HG03139 (cell line): ENCODE measurements around the gene ZNFX1.
"Not testable (repeated sequence)": the region's sequence is repeated elsewhere in the genome, so short reads cannot be mapped to it uniquely, and the experiment has no call there.

ENCODE experiments used
- ATAC-seq: cut with Tn5 transposase; IDR thresholded peaks from one replicate; pipeline ENCODE4 v1.9.1; 2021; ENCODE audit not compliant: unreplicated experiment

ZNFX1 gene

DNA sequence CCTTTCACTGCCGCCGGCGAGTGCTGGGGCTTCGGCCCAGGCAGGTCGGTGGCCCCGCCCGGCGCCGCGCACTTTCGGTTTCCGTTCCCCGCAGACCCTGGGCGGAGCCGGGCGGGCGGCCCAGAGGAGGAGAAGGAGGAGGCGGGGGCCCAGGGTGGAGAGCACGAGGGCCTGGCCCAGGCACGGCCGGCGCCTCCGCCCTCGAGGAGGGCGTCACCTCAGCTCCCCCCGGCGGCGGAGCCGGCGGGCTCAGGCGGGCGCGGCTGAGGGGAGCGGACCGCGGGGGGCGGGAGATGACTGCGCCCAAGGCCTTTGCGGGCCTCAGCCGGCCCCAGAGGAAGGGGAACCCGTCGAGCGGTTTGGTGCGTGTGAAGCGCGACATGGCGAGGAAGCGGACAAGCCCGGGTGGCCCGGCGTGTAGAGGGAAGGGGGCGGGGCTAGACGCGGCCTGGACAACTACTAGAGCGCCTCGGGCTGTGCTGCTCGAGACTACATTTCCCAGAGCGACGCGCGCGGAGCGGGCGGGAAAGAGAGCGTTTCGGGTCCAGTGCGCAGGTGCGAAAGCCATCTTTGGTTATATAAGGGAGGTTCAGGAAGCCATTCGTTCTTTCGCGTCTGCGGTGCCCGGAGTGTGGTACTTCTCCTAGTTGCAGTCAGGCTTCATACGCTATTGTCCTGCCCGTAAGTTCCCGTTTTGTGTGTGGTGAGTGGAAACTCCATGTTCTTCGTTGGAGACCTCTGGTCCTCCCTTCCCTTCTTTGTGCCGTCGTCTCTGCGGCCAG lies at the start of gene ZNFX1:
Gene ZNFX1 (minus strand): TSS at position 22 of the 782 bp plus-strand sequence. CDS start 2,218 bp downstream, outside the sequence.
- peak; percentile 70 for ATAC-seq

DNA sequence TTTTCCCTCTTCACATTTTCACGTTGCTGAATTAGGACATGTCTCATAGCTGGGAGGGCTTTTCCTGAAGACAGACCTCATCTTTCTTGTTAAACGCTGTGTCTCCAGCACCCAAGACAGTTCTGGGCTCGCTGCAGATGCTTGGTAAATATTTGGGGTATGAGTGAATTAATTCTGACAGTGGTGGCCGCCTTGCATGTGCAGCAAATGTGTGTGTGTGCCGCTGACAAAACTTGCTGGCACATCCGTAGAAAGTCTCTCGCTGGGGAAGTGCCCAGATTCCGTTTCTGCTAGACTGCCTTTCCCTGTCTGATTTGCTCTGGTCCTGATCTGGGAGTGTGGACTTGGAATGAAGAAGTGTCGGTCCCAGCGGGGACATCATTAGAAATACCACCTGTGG lies 48.2 kb upstream of the ZNFX1 start:
- ATAC-seq = no peak

DNA sequence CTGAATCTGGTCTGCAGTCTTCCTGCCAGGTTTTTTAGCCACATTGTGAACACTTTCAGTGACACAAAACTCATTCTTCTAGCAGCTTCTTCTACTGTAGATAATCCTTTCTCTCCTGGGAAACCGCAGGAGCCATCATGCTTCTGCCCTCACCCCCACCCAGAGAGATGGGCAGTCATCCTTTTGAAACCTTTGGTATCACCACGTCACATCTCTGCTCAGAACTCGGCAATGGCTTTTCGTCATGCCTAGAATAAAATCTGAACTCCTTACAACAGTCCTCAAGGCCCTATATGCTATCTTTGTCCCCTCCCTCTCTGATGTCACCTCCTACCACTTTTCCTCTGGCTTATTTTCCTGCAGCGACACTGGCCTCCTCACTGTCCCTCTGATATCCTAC lies 46.4 kb upstream of the ZNFX1 start:
- ATAC-seq = no peak

DNA sequence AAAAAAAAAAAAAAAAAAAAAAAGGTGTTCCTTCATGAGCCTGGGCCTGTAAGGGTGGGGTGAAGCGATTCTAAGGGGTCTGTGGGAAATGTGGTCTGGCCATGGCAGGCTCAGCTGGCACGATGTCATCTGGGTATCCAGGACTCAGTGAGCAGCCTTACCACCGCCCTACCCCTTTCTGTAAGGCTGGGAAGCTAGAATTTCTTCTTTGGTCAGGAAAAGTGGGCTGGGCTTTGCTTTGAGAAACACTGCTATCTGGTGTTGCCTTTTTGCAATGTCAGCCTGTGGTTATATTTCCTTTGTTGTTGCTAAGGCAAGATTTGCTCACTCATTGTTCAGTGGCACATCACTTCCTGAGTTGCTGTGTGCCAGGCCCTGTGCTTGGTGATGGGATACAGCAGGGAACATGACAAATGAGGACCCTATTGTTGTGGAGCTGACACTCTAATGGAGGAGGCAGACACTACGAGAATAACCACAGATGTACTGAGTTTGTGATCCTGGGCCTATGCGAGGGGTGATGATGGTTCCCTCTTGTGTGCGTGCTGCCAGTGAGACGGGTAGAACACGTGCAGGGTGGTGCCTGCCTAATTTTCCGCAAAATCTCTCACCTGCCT lies 45.9 kb upstream of the ZNFX1 start:
- no peak for ATAC-seq

DNA sequence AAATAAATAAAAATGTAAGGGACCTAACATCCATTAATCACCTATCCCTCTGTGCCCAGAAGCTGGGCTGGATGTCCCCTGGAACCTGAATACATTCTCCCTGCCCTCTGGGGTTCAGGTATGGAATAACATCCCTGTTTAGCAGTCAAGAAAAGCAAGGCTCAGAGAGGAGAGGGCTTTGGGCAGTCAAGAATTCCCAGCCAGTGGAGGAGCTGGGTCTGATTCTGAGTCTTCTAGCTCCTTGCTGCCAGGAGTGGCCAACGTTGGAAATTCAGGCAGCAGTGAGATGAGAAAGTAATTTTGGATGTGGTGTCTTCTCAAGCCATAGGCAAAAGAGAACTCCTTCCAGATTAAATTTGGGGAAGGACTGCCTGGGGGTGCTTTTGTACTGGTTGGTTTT lies 42.6 kb upstream of the ZNFX1 start:
- ATAC-seq = no peak

DNA sequence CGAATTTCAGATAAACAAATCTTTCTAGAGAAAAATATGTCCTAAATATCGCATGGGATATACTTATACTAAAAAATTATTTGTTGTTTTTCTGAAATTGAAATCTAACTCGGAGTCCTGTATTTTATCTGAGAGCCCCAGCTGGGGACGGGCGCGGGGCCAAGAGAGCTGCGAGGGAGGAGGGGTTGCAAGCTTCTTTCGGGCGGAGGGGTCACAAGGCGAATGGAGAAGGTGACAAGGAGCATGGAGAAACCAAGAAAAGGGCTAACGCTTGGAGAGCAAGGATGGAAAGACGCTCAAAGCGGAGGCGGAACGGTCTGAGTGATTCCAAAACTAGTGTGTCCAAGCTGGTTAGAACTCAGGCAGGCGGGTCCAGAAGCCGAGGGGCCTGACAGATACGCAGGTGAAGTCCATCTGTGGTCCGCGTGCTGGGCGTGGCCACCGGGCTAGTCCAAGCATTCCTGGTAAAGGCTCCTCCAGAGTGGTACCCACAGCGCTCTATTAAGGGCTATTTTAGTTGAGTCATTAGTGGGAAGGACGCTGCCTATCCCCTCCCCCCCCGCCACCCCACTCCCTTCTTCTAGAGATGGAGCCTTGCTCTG lies 41.5 kb upstream of the ZNFX1 start:
- no peak for ATAC-seq

DNA sequence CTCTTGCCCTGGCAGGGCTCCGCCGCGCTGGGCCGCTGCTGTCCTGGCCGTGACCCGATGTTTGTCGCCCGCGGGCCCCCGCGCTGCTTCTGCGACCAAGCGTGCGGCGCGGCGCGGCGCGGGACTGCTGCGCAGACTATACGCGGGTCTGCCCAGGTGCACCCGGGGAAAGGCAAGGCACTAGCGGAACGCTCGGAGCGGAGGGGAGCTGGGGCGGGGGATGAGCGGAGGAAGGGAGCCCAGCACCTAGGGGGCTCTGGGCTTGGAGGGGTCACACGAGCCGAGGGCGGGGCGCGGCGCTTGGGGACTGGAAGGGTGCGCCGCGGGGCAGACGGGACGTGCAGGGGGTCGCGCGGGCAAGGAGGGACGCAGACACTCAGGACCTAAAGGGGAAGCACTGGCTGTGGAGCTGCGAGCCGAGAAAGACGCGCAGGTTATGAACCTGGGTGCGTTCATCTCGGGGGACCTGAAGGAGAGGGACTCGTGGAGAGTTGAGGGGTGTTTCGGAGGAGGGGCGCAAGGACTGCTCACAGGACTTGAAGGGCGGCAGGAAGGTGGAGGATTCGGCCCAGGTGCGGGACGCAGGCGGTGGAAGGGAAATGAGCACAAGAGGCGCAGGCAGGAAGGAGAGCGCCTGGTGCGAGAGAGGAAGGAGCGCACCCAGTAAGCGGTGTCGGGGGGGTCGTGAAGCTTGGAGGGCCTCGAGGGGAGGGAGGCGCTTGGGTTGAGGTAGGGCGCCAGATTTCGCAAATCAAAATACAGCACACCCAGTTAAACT lies 40.8 kb upstream of the ZNFX1 start:
- ATAC-seq = no peak

DNA sequence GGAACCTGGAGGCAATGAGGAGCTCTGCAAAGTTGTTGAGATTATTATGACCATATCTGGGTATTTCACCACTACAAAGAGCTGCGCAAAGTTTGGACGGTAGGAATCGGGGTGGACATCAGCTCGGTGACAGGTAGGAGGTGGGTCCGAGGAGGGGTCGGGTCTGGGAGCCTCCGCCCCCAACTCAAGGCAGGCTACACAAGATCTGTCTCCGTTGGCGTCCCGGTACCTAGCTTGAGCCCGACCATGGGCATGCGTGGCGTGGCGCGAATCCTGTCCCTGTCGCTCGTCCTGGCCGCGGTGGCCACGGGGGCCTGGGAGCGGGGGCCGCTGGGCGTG lies 40.2 kb upstream of the ZNFX1 start:
- no peak for ATAC-seq

DNA sequence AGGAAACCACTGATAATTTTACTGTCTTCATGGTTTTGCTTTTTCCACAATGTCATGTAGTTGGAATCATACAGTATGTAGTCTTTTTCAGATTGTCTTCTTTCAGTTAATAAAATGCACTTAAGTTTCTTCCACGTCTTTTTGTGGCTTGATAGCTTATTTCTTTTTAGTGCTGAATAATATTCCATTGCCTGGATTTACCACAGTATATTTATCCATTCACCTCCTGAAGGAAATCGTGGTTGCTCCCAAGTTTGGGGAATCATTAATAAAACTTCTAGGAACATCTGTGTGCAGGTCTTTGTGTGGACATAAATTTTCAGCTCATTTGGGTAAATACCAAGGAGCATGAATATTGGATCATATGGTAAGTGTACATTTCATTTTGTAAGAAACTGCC lies 38.8 kb upstream of the ZNFX1 start:
- ATAC-seq = no peak

DNA sequence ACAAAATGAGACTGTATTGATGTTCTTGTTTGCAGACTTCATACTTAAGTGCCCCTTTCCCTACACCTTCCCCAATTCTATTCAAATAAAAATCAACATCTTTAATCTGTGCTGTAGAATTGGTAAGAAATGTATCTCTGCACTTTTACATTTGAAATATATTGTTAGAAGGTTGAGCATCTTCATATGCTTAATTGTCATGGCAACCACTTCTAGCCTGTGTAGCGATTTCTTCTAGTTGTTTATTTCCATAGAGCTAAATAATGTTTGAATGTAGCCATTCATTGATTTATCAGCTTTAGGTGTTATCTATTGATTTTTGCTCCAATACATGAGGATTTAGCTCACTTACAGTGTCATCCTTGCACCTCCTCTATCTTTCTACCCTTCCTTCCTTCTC lies 37.7 kb upstream of the ZNFX1 start:
- ATAC-seq = no peak

DNA sequence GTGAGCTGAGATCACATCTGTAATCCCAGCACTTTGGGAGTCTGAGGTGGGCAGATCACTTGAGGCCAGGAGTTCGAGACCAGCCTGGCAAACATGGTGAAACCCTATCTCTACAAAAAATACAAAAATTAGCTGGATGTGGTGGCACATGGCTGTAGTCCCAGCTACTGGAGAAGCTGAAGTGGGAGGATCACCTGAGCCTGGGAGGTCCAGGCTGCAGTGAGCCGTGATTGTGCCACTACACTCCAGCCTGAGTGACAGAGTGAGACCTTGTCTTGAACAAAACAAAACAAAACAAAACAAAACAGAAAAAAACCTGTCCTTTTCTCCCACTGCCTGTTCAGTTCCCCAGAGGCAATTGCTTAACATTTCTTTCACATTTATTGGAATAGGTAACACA lies 36.2 kb upstream of the ZNFX1 start:
- ATAC-seq = not testable (repeated sequence)

DNA sequence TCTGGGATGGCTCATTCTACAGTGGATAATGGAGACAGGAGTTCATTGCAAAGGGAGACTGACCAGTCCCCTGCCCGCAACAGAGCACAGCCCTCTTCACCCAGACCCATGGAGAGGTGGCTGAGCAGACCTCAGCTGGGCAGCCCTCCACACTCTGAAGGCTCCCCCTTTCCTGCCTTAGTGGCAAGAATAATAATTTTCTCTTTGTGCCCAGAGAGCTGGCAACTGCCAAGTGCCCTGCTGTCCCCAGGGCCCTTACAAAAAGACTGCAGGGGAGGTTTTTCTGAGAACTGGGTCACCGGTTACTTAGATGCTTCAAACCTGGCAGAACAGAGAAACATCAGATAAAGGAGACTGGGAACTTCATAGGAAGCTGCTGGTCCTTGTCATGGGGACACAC lies 35.4 kb upstream of the ZNFX1 start:
- ATAC-seq = no peak

DNA sequence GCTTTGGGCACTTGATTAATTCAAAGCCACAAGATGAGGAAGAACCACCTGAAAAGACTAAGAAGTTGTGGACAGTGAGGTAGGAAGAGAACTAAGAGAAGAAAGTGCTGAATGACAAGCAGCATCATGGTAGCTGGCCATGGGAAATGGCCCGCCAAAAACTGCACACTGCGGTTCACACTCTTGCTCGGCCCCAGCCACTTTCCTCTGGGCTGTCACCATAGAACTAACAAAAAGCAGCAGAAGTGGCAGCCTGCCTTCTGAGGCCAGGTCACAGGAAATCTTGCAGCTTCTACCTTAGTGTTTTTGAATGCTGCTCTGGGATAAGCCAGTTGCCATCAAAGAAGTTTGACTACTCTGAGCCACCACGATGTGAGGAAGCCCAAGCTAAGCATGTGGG lies 34.8 kb upstream of the ZNFX1 start:
- no peak for ATAC-seq

DNA sequence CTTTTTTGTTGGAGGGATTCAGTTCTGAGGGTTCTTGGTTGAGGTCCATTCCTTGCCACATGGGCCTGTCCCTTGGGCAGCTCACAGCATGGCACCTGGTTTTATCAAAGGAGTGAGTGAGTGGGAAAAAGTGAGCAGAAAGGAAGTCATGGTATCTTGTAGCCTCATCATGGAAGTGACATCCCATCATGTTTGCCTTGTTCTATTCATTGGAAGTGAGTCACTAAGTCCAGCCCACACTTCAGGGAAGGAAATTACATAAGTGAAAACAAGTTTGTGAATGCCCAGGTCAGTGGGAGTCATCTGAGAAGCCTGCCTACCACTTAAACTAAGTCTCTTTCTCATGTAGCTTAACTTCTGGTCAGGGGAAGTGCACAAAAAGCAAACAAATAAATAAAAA lies 32.8 kb upstream of the ZNFX1 start:
- ATAC-seq = no peak

DNA sequence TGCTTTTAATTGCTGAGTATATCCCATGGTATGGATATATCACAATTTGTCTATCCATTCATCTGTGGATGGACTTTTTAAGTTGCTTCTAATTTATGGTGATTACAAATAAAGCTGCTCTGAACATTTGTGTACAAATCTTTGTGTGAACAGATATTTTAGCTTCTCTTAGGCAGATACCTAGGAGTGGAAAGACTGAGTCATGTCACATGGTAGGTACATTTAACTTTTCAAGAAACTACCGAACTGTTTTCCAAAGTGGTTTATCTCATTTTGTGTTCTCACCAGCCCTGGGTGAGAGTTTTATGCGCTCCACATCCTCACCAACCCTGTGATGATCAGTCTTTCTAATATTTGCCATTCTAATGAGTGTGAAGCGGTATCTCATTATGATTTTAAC lies 31.0 kb upstream of the ZNFX1 start:
- no peak for ATAC-seq

DNA sequence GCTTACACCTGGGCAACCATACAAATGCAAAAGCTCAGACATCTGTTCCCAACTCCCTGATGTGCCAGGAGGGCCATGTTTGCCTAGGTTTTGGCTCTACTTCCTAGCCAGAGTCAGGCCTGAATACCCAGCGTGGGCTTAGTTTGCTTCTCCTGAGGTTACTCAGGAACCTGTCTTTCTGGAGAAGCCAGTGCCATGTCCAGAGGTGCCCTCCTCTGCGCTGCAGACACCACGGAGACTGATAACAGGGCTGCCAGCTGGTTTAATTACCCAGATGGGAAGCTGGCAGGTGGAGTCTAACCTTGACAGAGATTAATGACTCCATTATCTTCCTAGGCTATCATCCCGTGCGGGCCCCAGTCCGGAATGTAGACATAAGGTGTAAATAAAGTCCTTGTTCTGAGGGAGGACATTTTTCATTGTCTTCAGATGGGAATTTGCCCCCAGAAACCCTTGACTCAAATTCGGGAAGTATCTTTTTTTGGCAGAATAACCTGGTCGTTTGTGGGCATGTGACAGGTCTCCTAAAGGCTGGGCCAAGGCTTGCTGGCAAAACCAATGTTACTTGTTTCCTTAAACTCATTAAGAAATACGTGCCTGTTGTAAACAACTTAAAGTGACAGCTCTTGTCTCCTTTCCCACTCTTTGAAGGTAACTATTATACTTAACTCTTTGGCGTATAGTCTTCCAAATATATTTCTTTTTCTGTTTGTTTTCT lies 29.2 kb upstream of the ZNFX1 start:
- ATAC-seq = no peak

DNA sequence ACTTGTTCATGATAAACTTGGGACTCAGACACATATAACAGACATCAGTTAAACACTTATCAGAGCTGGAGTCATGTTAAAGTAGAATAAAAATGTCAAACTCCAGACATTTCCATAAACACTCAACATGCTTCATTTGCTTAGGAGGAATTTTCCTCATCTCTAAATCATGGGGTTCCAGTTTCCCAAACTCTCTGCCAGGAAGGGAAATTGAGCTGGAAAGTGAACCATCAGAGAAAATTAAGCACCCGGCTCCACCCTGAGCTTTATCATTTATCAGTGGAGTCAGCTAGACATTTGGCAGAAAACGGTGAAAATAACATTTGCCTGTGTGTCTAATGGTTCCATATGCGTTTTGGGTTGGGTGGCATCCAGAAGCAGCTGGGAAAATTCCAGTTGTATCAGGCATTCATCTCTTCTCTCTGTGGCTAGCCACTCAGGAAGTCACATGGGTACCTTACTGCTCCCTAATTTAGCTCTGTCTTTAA lies 25.3 kb upstream of the ZNFX1 start:
- no peak for ATAC-seq

DNA sequence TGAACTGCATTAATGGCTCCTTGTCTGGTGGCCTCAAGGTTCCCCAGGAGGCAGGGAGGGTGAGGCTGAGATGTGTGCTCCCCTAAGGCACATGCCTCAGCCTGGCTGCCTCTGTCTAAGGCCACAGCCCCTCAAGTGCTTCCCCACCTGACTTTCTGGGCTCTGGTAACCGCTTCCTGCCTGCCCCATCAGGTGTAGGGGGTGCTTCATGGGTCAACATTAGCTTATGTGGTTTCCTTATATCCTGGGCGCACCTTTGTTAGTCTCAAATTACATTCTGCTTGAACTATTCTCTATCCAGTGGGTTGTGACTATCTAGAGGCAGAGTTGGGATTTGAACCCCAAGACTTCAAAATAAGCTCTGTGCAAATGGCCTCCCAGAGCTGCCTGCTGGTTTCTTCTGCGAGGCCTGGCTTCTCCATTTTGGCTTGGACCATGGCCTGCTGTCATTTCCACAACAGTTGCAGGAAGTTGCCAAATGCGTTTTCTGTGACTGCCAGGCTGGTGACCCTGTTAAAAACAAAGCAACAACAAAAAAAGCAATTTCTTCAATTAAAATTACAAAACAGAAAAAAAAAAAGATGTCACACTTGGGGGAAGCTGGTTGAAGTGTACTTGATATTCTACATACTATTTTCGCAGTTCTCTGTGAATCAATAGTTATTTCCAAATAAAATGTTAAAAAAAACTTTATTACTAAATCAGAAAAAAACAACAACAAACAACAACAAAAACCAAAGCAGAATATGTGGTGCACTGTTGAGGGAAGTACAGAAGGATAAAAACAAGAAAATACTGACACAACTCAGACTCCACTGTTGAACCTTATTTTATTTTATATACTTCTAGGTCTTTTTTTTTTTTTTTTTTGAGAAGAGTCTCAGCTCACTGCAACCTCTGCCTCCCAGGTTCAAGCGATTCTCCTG lies 20.0 kb upstream of the ZNFX1 start:
- no peak for ATAC-seq

DNA sequence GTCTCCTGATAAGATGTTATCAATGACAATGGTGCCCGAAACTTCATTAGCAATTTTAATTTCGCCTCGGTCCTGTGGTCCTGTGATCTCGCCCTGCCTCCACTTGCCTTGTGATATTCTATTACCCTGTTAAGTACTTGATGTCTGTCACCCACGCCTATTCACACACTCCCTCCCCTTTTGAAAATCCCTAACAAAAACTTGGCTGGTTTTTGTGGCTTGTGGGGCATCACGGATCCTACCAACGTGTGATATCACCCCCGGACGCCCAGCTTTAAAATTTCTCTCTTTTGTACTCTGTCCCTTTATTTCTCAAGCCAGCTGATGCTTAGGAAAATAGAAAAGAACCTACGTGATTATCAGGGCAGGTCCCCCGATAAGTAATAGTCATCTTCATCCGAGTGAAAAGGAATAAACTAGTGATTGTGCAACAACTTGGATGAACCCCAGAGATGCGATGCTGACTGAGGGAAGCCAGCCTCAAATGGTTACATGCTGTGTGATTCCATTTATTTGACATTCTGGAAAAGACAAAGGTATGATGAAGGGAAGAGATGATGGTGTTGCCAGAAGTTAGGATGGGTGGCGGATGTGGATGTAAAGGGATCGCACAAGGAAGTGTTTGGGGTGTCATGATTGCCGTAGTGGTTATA lies 16.3 kb upstream of the ZNFX1 start:
- ATAC-seq = not testable (repeated sequence)
